GM21390 (cell line): ENCODE results near the gene PLCL1.
A peak's percentile ranks its signal among the peaks of the same experiment; 100 is the strongest.

Experiments
- ATAC-seq: cut with Tn5 transposase; IDR thresholded peaks from one replicate; pipeline ENCODE4 v1.9.1; 2021; ENCODE audit not compliant: unreplicated experiment

PLCL1 gene

GRCh38 chr2:198102120-198102519, 297.7 kb downstream of the PLCL1 start:
- no peak for ATAC-seq

- no peak for ATAC-seq
Measured at GRCh38 chr2:198102856-198103255, 298.5 kb downstream of the PLCL1 start.

- ATAC-seq, result no peak
Measured at GRCh38 chr2:198106621-198107385, 302.4 kb downstream of the PLCL1 start.

- no peak for ATAC-seq
Measured at GRCh38 chr2:198113316-198113715, 308.9 kb downstream of the PLCL1 start.

GRCh38 chr2:198114064-198114463, 309.7 kb downstream of the PLCL1 start:
- no peak for ATAC-seq

GRCh38 chr2:198115201-198115600, 310.8 kb downstream of the PLCL1 start:
- no peak for ATAC-seq

- no peak for ATAC-seq
Measured at GRCh38 chr2:198116756-198117155, 312.4 kb downstream of the PLCL1 start.

- ATAC-seq, result no peak
Measured at GRCh38 chr2:198117406-198118041, 313.1 kb downstream of the PLCL1 start.

GRCh38 chr2:198127627-198128026, 323.2 kb downstream of the PLCL1 start:
- peak; percentile 81 for ATAC-seq

- ATAC-seq, result no peak
Measured at GRCh38 chr2:198129609-198130008, 325.2 kb downstream of the PLCL1 start.

- ATAC-seq, result no peak
Measured at GRCh38 chr2:198134293-198134955, 330.0 kb downstream of the PLCL1 start.

GRCh38 chr2:198135481-198135934, 331.1 kb downstream of the PLCL1 start:
- no peak for ATAC-seq

- no peak for ATAC-seq
Measured at GRCh38 chr2:198136142-198136541, 331.7 kb downstream of the PLCL1 start.

GRCh38 chr2:198137733-198138132, 333.3 kb downstream of the PLCL1 start:
- no peak for ATAC-seq

- no peak for ATAC-seq
Measured at GRCh38 chr2:198141726-198142125, 337.3 kb downstream of the PLCL1 start.

GRCh38 chr2:198143156-198143555, 338.8 kb downstream of the PLCL1 start:
- no peak for ATAC-seq

GRCh38 chr2:198143793-198144192, 339.4 kb downstream of the PLCL1 start:
- ATAC-seq, result no peak

GRCh38 chr2:198144660-198145059, 340.3 kb downstream of the PLCL1 start:
- ATAC-seq, result no peak

GRCh38 chr2:198146346-198146940, 342.1 kb downstream of the PLCL1 start:
- ATAC-seq, result no peak

- no peak for ATAC-seq
Measured at GRCh38 chr2:198157314-198157713, 352.9 kb downstream of the PLCL1 start.

GRCh38 chr2:198161151-198161550, 356.8 kb downstream of the PLCL1 start:
- no peak for ATAC-seq

- no peak for ATAC-seq
Measured at GRCh38 chr2:198162276-198162675, 357.9 kb downstream of the PLCL1 start.
